ENCODE measurements around the gene KNDC1.

- TF ChIP-seq CTCF (IDR thresholded peaks at IDR 0.05) (no peak), POLR2A (IDR thresholded peaks at IDR 0.05; ENCODE audit: low read depth) (no peak), POLR2AphosphoS5 (IDR thresholded peaks at IDR 0.05) (no peak), EP300 (IDR thresholded peaks at IDR 0.05) (no peak)
Observed at GRCh38 chr10:133266056-133266795, 106.2 kb downstream of the KNDC1 start.

Data from esophagus muscularis mucosa (tissue), 4 donors.